ENCODE measurements around the gene TOGARAM2.
"Not testable (repeated sequence)": the region's sequence is repeated elsewhere in the genome, so short reads cannot be mapped to it uniquely, and the experiment has no call there.

TOGARAM2 gene

DNA sequence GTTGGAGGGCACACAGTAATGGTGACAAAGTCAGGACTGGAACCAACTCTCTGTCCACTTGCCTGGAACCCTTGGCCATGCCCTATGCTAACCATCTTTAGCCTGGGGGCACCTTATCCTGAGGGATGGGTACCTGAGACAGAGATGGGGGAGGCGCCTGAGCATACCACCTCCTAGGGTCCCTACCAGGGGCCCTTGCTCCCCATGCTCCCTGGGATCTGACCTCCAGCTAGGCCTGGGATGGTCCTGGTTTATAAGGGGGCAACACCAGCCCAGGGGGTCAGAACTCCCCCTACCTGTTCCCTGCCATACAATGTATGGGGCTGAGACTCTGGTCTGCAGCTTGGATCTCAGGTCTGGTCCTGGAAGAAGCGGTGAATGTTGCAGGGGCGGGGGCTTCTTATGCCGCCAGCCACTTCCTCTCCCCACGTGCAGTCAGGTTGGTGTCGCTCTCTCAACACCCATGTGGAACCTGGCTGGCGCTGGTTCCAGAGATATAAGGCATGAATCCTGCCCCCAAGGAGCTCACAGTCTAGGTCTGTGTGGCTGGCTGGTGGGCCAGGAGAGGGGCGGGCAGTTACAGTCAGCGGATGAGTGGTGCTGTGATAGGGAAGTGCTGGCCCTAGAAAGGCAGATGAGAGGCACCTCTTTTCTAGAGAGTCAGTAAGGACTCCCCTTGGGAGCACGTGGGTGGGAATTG is 3.8 kb upstream of the TOGARAM2 start:
- no peak for DNase-seq

DNA sequence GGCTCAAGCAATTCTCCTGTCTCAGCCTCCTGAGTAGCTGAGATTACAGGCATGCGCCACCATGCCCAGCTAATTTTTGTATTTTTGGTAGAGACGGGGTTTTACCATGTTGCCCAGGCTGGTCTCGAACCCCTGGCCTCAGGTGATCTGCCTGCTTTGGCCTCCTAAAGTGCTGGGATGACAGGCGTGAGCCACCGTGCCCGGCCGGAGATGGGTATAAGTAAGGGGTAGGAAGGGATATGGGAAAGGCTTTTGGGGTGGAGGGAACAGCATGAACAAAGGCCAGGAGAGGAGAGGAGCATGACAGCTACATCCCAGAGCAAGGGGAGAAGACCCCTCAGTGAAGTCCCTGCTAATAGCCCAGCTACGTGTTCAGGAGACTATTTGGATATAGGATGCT is 3.1 kb upstream of the TOGARAM2 start:
- not testable (repeated sequence) for DNase-seq

DNA sequence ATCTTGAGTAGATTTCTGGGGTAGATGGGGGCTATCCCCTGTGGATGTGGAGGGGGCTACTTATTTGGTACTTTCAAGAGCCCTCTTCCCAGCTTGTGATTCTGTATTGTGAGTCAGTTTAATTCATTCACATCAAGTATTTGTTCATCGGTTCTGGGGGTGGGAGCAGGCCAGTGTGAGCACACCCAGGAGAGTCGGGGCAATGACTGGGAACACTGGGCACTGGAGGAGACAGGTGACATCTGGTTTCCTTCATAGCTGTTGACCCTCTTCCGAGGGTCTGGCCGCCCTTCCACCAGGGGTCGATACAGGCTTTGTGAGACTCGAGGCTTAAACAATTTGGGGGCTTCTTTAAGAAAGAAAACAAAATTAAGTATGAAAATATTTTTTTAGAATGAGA is 2.5 kb upstream of the TOGARAM2 start:
- DNase-seq, result no peak

DNA sequence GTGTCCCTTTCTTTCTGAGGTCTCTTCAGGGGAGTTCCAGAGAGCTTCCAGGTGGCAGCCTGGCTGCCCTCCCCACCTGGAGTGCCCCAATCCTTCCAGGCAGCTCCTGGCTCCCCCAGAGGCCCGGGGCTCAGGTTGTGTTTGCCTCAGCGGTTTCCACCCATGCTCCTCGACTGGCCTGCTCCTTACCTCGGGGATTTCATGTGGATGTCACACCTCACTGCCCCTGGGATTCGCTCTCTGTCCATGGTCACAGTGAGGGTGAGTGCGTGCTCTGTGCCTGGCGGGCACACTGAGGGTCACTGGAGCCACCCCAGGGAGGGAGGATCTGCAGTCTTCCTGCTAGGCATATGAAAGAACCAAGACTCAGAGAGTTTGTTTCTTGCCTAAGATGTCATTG is 2.1 kb upstream of the TOGARAM2 start:
- DNase-seq, result no peak

DNA sequence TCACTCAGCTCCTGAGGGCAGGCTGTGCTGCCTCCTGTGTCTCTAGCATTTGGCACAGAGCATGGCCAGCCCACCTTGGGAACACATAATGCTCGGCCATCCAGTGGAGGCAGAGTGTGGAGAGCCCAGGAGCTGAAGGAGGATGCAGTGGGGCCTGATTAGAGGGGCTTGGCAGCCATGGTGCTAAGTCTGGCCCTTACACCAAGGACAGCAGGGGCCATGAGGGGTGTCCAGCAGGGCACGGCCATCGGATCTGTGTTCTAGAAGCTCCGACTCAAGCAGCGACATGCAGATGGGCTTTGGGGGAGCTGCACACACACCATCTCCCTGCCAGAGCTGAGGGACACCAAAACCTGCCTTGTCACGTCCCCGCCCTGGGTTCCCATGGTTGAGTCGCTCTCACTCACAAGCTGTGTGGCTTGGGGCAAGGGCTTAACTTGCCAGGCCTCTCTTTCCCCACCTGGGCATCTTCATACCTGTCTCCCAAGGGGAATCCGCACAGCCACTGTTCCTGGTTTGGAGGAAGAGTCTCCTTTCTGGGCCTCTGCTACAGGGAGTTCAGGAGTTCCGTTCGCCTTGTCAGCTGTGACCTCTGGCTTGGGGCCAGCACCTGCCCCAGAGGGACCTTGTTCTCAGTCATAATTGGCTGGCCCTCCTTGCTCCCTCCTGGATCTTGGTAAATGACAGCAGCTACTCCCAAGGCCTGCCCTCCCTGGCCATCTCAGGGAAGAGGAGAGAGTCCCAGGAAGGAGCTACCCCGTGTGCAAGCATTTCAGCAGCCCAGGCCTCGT is 1.3 kb upstream of the TOGARAM2 start:
- no peak for DNase-seq

DNA sequence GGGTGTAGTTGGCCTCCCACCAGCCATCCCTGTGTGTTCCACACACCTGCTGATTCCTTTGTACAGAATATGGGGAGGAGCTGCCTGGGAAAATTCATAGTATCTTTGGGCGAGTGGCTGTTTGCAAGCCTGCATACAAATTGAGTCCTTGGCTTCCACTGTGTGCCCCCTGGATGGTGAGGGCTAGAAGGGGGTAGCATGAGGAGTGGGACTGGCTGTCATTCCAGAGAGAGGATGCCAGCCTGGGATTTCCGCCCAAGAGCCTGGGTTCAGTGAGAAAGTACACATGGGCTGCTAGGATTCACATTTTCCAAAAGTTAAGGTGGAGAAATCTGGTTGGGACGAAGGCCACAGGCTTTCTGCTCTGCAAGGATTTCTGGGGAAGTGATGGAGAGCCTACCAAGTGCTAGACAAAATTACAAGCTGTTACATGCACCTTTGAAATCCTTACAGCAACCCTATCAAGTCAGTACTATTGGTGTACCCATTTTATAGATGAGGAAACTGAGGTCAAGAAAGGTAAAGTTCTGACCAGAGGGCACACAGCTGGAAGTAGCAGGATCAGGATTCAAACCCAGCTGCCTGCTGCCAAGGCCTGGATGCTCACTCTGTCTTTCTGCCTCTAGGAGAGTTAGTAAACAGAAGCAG is 606 bp upstream of the TOGARAM2 start:
- peak; percentile 7 for DNase-seq

DNA sequence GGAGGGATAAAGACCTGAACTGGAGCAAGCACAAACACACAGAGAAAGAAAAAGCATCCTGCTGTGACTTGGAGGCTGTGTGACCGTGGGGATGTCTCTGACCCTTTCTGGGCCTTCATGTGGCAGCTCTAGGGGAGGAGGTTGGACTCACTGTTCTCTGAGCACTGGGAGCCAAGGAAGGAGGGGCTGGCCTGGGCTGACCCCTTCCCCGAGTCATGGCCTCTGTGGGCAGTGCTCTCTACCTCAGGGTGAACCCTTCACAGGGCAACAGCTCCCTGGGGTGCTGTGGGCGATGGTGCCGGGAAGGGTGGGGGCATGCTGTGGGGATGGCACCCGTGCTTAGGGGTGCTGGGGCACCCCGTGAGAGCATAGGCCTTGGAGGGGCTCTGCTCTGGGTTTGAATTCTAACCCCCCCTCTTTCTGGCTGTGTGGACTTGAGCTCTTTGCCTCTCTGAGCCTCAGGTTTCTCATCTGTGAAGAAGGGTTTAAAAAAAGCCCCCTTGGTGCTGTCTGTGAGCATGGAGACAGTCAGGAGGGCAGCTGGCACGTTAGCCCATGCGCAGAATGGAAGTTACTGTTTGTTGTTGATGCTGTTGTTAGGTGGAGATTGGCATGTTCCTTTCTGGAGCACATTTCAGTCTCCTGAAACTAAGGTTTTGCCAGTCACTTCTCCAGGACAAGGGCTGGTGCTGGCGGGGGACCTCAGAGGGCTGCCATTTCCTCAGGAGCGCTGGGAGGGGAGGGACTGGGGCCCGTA is 700 bp downstream of the TOGARAM2 start:
- no peak for DNase-seq

DNA sequence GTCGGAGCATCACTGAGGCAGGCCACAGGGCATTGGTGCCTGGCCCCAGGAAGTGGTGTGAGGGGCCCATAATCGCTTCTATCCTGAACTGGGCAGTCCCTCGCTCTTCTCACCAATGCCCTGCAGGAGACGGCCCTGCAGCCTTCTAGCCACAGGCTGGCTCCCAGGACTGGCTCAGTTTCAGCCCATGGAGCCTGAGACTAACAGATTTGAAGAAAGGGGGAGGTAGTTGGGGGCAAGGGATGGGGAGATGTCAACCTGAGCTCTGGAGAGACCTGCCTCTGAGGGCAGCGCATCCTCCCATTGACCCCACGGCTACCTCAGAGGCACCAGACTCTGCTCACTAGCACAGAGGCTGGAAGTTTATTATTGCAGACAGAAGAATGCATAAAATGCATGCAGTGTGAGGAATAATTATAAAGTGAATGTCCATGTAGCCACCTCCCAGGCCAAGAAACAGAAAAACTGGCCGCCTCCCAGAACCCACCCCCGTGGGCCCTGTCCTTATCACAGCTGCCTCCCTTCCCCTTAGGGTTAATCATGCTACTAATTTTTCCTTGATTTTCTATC is 1.4 kb downstream of the TOGARAM2 start:
- DNase-seq, result no peak

DNA sequence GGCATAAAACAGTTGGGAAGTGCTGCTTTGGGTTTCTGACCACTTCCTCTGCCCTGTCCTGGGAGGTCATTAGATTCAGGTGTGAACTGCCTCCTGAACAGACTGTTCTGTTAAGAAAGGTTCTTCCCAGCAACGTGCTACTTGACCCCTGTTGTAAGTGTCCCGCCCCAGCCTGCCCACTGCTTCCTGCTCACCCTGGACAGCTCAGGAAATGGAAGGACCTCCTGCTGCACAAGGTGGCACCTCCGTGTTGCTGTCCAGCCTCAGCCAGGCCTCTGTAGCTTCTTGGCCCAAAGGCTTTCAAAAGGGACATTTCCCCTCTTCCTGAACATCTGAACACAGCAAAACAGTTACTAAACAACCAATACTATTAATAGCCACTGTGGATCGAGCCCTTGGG is 5.3 kb downstream of the TOGARAM2 start:
- no peak for DNase-seq

DNA sequence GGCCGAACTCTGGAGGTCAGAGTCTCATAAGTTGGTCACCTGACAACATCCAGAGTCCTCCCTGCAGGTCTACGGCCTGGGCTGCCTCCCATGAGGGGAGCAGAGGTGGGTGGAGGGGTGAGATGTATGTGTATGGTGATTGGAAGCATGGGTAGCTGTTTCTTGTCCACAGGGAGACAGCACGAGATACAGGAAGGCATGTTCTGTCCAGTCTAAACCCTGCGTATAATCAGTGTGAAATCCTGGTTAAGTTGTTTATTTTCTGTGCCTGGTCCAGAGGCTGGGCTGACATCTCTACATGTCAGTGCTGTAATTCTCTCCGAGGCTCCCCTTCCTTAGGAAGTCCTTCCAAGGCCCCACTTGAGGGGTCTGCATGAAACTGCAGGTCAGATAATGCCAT is 8.9 kb downstream of the TOGARAM2 start:
- DNase-seq, result no peak

DNA sequence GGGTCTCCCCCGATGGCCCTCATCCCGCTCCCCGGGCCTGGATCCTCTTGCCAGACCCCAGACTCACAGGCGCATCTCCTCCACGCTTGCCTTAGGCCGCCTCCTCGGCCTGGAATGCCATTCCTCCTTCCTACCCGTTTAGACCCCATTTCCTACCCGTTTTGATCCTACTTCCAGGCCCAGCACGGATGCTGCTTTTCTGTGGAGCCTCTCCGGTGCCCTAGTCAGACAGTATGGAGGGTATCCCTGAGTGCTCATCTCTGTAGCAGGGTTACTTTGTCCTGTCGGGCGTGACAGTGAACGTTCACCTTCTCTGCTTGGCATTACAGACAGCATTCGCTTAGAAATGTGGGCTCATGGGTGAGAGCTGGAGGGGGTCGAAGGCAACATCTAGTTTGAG is 9.3 kb downstream of the TOGARAM2 start:
- no peak for DNase-seq

DNA sequence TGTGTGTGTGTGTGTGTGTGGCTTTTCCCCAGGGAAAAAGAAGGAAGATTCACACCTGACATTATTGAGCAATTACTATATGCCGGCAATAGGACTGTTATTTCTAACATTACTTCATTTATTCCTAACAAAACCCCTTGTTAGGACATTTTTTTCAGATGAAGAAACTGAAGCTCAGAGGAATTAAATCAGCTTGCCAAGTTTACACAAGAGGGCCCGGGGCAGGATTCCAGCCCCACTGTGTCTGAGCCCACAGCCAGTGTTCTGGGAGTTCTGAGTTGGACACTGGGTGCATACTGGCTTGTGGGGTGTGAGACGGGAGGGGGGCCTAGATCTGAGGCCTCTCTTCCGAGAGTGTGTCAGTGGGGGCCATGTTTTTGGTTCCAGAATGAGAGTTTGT is 9.9 kb downstream of the TOGARAM2 start:
- no peak for DNase-seq

DNA sequence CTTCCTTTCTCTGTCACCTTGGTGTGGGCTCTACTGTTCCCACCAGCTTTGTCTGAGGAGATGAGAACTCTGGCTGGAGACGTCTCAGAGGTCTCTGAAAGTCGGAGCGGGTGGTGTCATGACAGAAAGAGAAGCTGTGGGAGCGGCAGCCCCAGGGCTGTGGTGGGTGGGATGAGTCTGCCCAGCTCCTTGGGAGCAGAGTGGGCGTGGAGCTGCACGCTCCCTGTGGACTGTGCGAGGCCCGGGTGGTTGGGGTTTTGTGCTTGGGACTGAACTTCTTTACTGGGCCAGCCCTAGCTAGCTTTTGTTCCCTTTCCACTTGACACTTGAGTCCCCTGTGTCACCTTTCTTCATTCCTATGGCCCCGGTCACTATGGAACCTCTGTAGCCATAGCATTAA is 10.4 kb downstream of the TOGARAM2 start:
- no peak for DNase-seq

DNA sequence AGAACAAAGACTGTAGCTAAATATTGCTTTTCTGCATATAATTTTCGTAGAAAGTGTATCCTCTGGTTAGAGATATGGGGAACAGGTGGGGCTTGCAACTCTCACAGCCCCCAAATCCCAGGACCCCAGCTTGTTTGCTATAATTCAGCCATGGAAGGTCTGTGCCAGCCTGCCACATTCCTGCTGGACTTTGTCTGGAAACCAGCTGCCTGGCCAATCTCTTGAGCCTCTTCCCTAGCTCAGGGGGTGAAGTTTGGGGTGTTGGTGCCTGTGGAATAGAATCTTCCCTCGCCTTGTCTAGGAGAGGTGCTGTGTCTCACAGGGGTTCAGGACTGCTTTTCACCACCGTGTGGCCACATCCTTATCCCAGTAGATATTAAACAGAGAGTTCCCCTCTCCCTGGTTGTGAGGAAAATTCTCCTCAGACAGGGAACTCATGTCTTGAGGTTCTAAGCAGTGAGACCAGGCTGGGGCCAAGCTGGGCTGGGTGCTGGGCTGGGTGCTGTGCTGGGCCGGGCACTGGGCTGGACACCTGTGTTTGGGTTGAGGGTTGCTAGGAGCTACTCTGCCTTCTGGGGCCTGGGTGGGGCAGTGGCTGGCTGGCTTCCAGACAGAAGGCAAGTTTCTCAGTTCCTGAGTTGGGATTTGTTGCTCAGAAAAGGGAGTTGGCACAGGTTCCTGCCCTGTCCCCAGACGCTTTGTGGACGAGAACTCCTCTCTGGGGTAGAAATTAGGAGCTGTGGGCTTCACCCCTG is 12.3 kb downstream of the TOGARAM2 start:
- no peak for DNase-seq

DNA sequence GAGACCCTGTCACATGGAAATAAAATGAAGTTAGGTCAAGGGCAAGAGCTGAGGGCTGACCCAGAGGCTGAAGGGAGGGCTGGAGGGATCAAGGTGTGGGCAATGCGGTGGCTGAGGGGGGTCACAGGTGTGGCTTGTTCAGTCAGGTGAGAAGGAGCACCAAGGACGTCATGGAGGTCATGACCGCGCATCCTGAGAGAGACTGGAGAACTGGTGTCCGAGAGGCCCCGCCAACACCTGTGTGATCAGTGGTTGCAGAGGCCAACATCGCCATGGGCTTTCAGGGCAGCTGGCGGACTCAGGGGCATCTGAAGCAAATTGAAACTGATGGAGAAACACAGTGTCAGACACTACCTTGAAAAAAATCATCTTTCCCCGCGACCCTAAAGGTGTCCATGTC is 13.0 kb downstream of the TOGARAM2 start:
- no peak for DNase-seq

DNA sequence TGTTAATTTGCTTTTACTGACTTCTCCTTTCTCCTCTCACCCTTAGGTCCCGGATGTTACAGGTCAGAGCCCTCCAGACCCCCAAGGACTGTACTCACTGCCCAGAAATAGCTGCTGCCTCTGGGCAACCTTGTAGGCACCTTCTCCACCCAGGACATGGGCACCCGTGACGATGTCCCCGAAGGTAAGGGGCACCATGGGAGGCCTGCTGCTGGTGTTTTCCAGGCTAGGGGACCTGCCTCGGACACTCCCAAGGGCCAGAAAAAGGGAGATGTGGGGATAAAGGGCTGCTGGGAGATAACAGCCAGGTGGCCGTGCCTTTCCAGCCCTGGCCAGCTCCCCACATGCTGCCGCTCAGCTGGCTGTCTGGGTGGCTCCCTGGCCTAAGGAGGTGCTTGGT is 13.6 kb downstream of the TOGARAM2 start:
- no peak for DNase-seq

DNA sequence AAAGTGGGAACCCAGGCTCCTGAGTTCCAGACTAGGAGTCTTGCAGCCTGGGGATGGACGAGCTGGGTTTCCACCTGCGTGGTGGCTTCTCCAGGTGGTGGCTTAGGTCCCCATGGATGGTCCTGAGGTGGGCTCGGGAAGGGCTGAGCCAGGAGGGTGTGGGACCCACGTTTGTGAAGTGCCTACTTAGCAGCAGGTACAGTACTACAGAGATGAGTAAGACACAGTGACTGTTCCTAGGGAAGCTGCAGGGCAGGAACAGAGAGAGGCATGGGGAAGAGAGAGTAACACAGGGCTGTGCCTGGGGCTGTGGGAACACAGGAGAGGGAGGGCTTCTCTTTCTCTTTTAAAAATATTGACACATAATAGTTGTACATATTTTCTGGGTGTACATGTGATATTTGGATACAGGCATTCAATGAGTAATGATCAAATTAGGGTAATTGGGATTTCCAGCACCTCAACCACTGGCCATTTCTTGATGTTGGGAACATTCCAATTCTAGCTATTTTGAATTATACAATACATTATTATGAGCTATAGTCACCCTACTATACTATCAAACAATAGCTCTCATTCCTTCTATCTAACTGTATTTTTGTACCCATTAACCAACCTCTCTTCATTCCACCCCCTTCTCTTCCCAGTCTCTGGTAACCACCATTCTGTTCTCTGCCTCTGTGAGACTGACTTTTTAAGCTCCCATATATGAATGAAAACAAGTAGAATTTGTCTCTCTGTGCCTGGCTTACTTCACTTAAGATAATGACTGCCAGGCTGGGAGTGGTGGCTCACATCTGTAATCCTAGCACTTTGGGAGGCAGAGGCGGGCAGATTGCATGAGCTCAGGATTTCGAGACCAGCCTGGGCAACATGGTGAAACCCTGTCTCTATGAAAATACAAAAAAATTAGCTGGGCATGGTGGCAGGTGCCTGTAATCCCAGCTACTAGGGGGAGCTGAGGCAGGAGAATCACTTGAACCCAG is 15.0 kb downstream of the TOGARAM2 start:
- DNase-seq, result no peak

DNA sequence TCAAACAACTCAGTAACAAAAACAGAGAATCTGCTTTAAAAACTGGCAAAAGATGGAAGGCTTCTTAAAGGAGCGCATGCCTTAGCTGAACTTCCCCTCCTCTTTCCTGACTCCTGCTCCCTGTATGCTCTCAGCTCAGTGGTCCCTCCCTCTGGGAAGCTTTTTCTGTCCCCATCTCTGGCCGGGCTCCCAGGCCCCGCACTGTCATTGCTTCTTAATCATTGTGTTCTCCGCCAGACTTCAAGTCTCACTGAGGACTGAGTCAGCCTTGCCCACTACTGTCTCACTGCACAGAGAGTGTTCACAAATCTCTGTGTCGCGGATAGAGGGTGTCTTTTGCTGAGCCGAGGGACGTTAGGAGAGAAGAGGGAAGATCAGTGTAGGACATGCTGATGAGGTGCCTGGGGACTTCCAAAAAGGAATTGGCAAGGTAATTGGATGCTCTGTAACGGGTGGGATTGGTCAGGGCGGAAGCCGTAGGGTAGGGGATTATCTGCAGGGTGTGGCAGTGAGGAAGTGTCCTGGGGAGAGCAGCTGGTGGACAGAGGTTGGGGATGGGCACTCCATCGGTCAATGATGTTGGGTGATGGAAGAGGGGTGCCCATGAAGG is 16.2 kb downstream of the TOGARAM2 start:
- DNase-seq, result no peak

DNA sequence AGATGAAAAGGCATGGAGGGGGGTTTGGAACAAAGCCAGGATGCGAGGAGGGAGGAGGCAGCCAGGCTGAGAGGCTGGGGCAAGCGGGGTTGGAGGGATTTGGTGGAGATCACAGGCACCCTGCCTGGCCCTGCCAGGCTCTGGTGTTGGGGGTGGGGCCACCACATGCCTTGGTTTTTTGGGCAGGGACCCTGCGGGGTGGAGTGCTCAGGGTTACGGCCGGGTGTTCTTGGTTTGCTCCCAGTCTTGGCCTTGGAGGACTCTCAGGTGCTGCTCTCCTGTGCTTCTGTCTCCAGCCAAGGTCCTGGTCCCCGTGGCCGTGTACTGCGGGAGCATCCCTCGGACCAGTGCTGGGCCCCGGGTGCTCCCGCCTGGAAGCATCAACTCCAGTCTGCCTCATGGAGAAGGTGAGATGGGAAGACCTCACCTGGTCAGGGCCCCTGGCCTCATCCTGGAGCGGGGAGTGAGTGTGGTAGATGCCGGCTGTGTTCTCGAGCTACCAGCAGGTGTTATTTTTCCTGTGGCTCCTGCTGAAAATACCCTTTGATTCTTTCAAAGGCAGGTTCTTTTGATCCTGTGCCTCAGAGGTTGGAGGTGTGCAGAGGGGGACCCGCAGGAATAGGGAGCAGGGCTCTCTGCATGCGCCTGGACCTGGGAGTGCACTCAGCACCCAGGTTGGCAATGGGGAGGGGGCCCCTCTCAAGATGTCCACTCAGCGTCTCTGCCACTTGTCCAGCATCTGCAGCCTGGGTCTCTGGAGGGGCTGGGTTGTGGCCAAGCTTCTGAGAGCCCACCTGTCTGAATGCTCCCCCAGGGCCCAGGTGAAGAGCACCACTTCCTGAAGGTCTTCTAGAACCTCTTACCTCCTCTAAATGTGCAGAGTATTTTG is 17.0 kb downstream of the TOGARAM2 start:
- DNase-seq, result no peak
